Stimulated activated CD4-positive, alpha-beta T cell treated with anti-CD3 and anti-CD28 coated beads, Interleukin-15, amount 100 ng/mL, for 24 hours (primary cell): Measurements from ENCODE around the gene KLHDC10.
A peak's percentile ranks its signal among the peaks of the same experiment; 100 is the strongest.
"Not testable (repeated sequence)": the region's sequence is repeated elsewhere in the genome, so short reads cannot be mapped to it uniquely, and the experiment has no call there.

Source experiments
- DNase-seq: peaks from one replicate; pipeline ENCODE4 v3.0.0-alpha.2; 2020

The KLHDC10 gene

DNA sequence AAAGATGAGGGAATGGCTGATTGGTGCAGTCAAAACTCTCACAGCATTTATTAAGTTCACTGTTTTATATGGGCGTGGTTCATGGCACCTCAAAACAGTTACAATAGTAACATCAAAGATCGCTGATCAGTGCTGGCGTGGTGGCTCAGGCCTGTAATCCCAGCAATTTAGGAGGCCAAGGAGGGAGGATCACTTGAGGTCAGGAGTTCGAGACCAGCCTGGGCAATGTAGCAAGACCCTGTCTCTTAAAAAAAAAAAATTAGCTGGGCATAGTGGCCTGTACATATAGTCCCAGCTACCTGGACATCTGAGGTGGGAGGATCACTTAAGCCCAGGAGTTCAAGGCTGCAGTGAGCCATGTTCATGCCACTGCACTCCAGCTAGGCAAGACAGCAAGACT is 48.5 kb downstream of the KLHDC10 start:
- no peak for DNase-seq

DNA sequence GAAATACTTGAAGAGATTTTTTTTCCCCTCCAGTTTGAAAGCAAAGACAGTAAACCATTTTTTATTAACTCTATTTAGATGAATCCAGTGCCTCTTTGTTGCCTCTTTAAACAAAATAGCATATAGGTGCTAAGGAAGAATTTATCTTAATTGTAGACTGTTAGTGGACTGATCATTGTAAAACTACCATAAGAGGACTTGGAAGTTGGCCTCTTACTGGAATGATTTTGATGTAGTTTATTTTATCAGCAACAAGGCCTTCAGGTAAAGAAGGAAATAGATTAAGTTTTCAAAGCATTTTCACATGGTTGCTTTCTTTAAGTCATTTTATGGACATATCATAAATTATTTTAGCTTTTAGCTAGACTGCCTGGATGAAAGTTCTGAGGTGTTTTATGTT is 53.2 kb downstream of the KLHDC10 start:
- DNase-seq, result no peak

DNA sequence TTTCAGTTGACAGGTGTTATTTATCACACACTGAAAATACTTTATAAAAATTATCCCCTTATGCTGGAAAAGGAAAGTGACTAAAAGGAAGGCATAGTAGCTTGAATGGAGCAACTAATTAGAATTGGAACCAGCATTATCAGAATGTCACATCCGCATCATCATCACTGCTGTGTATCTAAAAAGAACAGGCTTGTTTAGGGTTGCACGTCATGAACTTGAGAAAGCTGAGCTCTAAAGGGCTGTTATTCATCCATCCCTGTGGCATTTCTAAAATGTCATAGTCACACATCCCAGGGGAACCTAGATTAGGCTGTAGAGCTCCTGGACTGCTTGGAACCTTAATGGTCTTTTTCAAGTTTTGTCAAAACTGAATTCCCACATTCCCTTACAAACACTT is 54.4 kb downstream of the KLHDC10 start:
- no peak for DNase-seq

DNA sequence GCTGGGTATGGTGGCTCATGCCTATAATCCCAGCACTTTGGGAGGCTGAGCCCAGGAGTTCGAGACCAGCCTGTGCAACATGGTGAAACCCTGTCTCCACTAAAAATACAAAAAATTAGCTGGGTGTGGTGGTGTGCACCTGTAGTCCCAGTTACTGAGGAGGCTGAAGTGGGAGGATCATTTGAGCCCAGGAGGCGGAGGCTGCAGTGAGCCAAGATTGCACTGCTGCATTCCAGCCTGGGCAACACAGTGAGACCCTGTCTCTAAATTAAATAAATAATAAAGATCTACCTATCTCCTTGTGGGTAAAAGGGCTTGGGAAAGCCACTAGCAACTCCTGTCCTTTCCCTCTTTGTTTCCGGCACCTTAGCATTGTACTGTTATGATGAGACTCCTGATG is 56.5 kb downstream of the KLHDC10 start:
- not testable (repeated sequence) for DNase-seq

DNA sequence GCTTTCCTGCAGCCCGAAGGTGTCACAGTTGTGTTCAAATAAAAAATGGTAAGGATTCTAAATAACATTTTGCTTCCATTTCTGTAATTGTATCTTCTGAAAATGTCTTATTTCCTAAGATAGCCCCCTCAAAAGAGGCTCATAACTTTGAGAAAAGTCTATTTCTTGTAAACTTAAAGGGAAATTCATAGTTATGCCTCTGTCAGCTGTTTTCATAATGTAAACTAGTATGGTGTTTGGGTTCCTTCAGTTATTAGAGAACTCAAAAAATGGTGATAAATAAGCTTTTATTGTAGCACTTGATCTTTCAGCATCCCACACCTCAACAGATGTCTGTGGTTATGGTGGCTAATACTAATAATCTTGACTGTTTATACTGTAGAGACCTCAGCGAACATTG is 57.1 kb downstream of the KLHDC10 start:
- no peak for DNase-seq

GRCh38 chr7:130127821-130128317 is 57.5 kb downstream of the KLHDC10 start:
- DNase-seq, result no peak

DNA sequence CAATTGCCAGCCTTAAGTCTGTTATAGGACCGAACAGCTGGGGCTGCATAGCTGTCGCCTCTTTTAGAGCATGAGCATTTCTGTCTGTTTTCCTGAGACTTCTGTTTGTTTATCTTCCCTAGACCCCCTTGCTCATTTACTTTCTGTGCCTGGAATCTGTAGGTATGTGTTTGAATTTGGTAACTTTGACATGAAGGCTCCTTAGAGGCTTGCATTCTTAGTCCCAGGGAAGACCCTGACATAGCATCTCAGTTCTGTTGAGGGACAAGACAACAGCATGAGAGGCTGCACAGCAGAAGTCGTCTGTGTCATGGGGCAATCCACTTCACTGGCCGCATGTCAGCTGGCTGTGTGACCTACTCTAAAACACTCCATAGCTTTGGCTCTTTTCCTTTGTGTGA is 58.7 kb downstream of the KLHDC10 start:
- DNase-seq, result no peak

DNA sequence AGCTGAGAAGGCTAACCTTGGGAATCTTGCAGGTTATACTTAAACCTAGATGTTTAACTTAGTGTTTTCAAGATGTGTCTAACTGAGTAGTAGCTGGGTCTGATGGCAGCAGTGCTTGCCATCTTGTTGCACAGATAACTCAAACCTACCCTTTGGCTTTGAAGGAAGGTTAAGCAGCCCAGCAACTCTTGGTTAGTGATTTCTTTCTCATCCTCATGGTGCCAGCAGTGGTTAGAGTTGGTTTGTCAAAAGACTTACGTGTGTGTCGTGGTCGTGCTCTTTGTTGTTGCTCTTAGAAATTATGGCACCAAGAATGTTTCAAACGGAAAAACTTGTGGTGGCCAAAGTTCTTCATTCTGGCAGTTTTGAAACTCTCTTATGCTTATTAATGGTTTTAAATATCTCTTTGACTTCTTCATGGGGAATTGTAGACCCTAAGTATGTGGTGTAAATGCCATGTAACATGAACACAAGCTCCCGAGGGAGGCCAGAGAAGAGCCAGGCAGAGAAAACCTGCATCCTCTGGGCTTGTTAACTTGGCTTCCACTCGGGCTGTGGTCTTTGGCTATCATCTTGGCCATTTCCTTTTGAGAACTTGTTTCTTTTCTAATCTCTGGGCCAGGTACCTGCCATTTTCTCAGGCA is 61.0 kb downstream of the KLHDC10 start:
- DNase-seq, result no peak

DNA sequence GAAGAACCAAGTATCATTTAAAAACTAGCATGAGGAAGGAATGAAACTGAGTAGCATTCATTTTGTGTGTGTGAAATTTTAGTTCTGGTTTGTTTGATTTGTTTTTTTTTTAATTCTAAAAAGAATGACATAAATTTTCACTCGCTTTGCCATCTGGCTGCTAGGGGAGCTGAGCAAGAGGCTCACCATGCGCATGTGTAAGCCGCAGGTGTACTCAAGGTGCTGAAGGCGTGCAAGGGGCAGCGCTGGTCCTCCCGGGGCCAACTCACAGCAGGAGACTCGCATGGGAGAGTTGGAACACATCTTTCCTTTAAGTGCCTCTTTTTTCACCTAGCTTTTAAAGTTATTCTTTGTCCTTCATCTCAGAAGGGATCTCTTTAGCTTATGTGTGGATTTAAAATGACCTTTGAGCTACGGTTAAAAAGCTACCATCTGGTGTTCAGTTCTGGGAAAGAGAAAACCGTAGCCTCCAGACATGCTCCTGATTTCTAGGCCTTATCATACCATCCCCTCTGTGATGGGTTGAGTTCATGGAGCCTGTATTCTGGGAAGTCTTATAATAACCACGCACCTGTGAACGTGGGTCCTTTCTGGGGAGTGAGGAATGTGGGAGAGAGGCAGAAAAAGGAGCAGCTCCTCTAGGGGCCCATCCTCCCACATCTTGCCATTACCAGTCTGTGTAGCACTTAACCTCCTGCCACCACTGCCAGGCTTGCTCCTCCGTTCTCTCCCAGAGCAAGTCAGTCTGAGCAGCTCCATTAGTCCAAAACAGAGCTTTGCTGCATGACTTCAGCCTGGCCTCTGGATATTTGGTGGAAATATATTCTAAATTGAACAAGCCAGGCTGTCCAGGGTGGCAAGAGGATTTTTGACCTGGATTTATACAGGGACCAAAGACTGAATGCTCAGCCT is 61.9 kb downstream of the KLHDC10 start:
- no peak for DNase-seq

GRCh38 chr7:130133029-130133782 is 62.9 kb downstream of the KLHDC10 start:
- no peak for DNase-seq

- no peak for DNase-seq
These were observed 63.8 kb downstream of the KLHDC10 start for GRCh38 chr7:130134106-130134636.

DNA sequence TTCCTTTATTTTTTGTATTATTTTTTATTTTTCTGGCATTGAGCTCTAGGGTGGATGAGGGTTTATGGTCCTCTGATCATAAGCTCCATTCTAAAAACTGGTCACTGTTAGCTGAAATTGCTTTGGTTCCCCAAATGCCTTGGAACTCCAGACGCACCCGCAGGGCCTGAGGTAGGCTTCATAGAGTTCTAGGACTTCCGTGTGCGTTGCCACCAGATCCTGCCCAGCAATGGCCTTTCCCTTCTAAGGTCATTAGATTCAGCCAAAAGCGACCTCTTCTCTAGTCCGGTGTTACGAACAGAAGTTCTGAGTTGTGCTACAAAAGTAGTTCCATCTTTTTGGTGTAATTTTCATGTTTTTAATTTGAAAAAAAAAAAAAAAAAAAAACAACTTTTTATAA is 64.4 kb downstream of the KLHDC10 start:
- DNase-seq, result no peak

GRCh38 chr7:130135208-130136205 is 65.2 kb downstream of the KLHDC10 start:
- no peak for DNase-seq

- DNase-seq, result no peak
These were observed 66.3 kb downstream of the KLHDC10 start for GRCh38 chr7:130136579-130137167.

DNA sequence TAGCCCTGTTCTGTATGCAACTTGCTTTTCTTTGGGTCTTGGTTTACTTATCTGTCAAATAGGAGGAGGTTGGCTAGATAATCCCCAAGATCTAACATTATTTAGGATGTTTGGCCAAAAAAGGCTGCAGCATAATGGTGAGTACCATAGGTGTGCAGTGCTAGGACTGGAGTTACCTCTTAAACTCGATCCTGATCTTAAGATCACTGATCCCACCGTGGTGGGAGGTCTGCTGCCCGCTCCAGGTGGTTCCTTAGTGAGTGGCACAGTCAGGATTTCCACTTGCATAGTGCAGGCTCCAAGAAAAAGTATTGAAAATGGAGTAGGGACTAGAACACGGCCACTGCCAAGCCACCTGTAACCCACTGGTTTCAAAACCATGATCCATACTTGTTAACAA is 66.9 kb downstream of the KLHDC10 start:
- DNase-seq, result no peak

DNA sequence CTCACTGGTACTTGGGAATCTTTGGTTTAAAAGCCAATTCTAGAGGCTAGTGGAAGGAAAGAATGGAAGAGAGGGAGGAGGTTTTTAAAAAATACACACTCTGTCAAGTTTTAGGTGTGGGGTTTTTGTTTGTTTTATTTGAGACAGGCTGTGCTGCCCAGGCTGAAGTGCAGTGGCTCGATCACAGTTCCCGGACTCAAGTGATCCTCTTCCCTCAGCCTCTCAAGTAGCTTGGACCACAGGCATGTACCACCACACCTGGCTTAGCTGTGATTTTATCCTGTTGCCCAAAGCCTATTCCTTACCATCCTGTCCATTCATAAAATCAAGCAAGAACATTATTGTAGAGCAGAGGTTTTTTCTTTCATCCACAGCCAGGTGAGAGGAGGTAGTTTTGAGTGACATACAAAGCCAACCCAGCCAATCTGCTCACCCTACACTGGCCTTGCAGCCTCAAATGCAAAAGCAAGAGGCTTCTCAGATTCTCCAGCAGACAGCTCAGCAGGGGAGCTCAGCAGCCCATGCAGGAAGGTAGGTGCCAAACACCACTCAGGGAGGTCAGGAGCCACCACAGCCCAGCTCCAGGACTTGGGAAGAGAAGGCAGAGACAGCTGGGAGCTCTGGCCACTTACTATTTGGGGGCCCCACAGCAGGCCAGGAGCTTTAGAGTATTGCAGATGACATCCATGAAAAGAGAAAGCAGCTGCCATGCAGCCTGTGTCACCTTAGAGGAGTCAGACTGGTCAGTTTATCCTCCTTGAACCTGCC is 69.0 kb downstream of the KLHDC10 start:
- no peak for DNase-seq

DNA sequence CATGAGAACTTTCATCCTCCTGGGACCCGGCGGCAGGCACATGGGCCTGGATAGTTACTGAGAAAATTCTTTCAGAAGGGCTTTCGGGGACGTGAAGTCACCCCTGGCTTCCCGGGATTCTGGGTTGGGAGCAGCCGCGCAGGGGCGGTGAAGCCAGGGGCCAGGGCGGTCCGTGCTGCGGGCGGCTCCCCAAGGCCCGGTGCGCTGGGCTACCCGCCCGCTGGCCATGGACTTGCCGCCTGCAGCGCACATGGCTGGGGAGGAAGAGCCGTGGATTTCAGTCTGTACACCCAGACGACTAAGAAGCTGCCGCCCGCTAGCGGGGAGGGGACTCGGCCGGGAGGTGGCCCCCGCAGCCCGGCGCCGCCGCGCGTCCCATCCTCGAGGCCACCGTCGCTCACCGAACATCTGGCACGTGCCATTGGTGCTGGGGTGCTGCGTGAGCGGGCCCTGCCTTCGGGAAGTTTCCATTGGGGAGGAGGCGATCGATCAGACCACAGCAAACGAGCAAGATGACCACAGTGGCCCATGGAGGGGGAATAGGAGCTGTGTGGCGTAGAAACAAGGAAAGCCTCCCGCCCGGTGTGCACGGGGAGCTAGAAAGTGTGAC is 70.3 kb downstream of the KLHDC10 start:
- DNase-seq, result no peak

DNA sequence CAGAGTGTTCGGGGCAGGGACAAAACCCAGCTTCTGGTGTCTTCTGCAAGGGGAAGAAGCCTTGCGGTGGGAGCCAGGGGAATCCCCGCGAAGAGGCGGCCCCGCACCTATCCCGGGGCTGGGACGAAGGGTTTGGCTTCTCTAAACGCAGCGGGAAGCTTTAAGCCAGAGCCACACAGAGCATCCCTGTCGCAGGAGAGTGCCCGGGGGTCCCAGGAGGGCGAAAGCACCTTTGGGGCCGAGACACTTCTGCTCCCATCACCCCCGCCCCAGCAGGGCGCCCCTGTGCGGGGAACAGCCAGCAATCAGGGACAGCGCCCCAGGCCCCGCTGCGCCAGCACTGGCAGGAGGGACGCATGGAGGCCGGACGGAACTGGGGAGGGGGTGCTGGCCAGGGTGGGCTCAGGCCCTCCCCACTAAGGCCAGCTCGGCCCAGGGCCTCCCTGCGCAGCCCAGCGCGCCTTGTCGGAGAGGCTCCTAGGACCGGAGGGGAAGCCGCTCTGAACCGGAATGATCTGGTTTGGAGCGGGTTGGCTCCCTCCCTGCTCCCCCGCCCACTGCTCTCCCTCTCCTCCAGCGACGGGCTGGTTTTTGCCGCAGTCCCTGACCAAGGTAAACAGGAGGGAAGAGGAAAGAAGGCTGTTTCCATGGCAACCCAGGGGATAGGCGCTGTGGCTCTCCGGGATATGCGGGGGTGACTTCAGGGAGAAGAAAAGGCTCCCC is 71.0 kb downstream of the KLHDC10 start:
- peak; percentile 59 for DNase-seq

DNA sequence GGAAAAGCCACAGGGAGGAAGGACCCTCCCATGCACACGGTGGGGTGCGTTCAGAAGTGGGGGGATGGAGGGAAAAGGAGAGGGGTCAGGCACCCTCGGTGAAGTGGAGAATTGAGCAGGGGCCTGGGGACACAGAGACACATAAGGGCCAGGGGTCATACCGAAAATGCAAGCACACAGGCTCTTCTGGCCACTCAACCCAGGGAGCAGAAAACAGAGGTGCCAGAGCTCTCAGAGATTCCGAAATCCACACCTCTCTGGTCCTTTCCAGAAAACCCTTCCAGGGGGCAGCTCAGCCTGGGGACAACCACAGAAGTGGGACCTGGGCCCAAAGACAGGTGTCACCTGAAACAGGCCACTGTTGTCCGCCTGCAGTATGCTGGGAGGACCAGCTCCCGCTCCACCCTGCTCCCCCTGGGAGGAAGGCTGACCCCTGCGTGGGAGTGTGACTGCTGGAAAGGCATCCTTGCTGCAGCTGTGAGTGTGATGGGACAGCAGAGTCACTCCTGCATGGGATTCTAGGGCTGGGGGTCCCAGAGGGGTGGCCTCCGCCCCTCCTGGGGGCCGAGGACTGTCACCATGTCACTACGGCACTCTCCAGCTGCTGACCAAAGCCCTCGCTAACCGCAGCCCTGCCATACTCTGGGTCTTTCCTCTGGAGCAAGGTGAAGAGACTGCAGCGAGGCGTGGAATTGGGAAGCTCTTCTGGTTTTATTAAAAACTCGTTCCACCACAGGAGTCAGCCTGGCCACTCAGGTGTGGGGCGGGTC is 71.7 kb downstream of the KLHDC10 start:
- no peak for DNase-seq
